Measurements from ENCODE around the gene LRRC74B. TPM values are rescaled to one million over a fixed set of nuclear protein-coding genes. Genes with fewer than 3 reads are reported as not detected.

The LRRC74B gene
- polyA plus RNA-seq, 1 of the 3 experiments (the other 2 are of a cell fraction) = 0.03 TPM

DNA sequence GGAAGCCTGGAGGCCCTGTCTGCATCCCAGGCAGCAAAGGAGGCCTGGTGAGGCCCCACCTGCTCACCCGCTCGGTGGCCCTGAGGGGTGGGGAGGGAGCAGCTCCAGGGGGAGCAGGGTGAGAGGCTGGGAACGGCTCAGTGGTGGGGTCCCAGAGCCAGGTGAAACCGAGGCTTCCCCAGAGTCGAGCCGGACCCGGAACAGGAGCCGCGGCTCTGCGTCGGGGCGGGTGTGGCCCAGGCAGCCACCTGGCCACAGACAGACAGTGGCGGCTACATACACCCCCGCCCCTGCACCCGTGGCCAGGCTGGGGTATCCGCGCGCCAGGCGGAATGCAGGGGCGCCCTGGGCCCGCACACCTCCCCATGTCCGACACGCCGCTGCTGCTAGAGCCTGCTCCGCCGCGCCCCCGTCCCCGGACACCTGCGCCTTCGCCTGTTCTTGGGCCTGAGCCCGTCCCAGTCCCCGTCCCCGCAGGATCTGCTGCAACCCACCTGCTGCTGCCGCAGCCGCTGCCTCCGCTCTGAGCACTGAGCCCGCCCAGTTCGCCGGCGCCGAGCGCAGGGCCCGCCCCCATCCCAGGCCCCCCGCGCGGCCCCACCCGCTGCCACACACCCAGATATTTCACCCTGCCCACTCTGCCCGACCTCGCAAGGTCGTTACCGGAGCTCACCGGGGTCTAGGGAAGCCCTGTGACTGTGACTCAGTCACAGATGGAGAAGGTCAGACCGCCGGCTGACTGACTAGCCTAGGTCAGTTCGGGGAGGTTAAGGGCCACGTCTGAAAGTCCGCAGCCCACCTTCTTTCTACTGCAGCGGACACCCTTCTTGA, 13.5 kb upstream of the LRRC74B start, which contains the start of gene SLC7A4:
Gene SLC7A4, minus strand, starts transcription at position 525 of the 831 bp plus-strand sequence. CDS start 749 bp downstream, outside the sequence.
- no peaks in the 10 kb centered on the region for H3K9me2 ChIP-seq
- peak within 1 kb of the TSS in 1 of 2 experiments; percentile 21; a peak in 1 of 4 replicates for H3K4me3 ChIP-seq (ENCODE audit: low read depth in 2 of 2, low read length in 1 of 2)
- no peaks in the 10 kb centered on the region for H4K20me1 ChIP-seq (ENCODE audit: insufficient read depth)
- no peak within 1 kb of the TSS for H3K9ac ChIP-seq
- WGBS (ENCODE audit: low lambda C conversion rate) = 69% methylated on average over 27 of the region's 59 CpGs
- no peaks in the 10 kb centered on the region for H3K27me3 ChIP-seq (ENCODE audit: insufficient read depth)
- POLR2A ChIA-PET = no interaction called here
- peak; percentile 64 for DNase-seq
- no peak within 1 kb of the TSS for H2AFZ ChIP-seq (ENCODE audit: low read depth)
- CTCF ChIA-PET = interaction anchor here (1.0 to 1.1 kb wide), 3 partner anchors 11 to 70 kb away, joined by 3 to 4 read pairs (median 3); no protein-coding TSS in a partner anchor
- TF ChIP-seq RXRA (IDR thresholded peaks at IDR 0.05; ENCODE audit: borderline replicate concordance, low read depth) (no peak), ELF1 (IDR thresholded peaks at IDR 0.05) (no peak), GABPA (IDR thresholded peaks at IDR 0.05; ENCODE audit: low read depth) (no peak), NRF1 (IDR thresholded peaks at IDR 0.05; ENCODE audit: low read depth, low read length) (no peak)
- TF ChIP-seq, protein P1, sequence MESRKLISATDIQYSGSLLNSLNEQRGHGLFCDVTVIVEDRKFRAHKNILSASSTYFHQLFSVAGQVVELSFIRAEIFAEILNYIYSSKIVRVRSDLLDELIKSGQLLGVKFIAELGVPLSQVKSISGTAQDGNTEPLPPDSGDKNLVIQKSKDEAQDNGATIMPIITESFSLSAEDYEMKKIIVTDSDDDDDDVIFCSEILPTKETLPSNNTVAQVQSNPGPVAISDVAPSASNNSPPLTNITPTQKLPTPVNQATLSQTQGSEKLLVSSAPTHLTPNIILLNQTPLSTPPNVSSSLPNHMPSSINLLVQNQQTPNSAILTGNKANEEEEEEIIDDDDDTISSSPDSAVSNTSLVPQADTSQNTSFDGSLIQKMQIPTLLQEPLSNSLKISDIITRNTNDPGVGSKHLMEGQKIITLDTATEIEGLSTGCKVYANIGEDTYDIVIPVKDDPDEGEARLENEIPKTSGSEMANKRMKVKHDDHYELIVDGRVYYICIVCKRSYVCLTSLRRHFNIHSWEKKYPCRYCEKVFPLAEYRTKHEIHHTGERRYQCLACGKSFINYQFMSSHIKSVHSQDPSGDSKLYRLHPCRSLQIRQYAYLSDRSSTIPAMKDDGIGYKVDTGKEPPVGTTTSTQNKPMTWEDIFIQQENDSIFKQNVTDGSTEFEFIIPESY (IDR thresholded peaks at IDR 0.05; ENCODE audit: borderline replicate concordance, low read depth) = no peak
- H3F3A ChIP-seq (replicated peaks; ENCODE audit: insufficient read depth) = peaks cover 1% of the 10 kb centered on the region
- no peak within 1 kb of the TSS for H3K27ac ChIP-seq (ENCODE audit: low read depth in 2 of 2, low read length in 1 of 2)
- no peaks in the 10 kb centered on the region for H3K9me3 ChIP-seq
- H3K79me2 ChIP-seq (ENCODE audit: insufficient read depth) = no peaks in the 10 kb centered on the region
- no peak within 1 kb of the TSS for H3K4me2 ChIP-seq
- H3K4me1 ChIP-seq (ENCODE audit: control insufficient read depth in 1 of 2, insufficient read depth in 2 of 2, low read depth in 1 of 2, low read length in 1 of 2) = peaks cover 0 to 15% of the 10 kb centered on the region in 2 experiments; a peak in 1 of 4 replicates
- no peaks in the 10 kb centered on the region for H3K36me3 ChIP-seq (replicated peaks in 1 of 2; ENCODE audit: control insufficient read depth in 1 of 2, insufficient read depth in 2 of 2, low read length in 1 of 2)

DNA sequence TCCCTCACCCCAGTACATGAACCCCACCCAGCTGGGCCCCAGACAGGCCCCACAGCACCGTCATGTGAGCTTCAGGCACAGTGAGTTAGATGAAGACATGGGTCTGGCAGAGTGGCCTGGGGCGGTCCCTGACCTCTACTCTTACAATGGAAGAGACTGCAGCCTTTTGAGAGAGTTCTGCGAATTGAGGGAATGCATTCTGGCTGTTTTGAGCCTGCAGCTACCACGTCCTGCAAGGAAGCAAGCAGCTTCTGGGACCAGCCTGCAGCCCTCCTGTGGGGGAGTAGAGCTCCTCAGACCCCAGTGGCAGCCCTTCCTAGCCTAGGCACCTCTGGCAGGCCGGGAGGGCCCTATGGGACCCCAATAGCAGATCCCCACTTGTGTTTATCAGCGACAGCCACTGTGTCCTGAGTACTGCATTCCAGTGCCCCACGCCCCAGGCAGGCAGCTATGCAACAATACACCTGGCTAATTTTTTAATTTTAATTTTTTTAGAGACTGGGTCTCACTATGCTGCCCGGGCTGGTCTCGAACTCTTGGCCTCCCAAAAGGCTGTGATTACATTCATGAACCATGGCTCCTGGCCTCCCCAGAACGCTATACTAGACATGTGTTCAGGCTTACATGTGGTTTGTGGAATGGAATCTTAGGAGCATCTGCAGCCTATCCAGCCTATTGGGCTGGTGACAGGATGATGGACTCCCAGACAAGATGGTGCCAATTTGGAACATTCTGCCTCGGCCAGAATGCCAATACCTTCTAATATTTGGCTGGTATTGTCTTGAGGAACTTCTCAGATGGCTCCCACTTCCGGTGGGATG, 12.7 kb upstream of the LRRC74B start:
- Histone ChIP-seq H3K79me2 (ENCODE audit: insufficient read depth) (no peaks in the 10 kb centered on the region), H2AFZ (ENCODE audit: low read depth) (no peak overlapping the region), H3K9me3 (no peaks in the 10 kb centered on the region), H3K27me3 (ENCODE audit: insufficient read depth) (no peaks in the 10 kb centered on the region), H3F3A (replicated peaks; ENCODE audit: insufficient read depth) (peaks cover 5% of the 10 kb centered on the region), H4K20me1 (ENCODE audit: insufficient read depth) (no peaks in the 10 kb centered on the region), H3K36me3 (replicated peaks in 1 of 2; ENCODE audit: control insufficient read depth in 1 of 2, insufficient read depth in 2 of 2, low read length in 1 of 2) (no peaks in the 10 kb centered on the region), H3K9ac (no peak overlapping the region), H3K27ac (ENCODE audit: low read depth in 2 of 2, low read length in 1 of 2) (no peak overlapping the region), H3K4me3 (ENCODE audit: low read depth in 2 of 2, low read length in 1 of 2) (no peak overlapping the region), H3K9me2 (no peaks in the 10 kb centered on the region), H3K4me2 (no peak overlapping the region), H3K4me1 (ENCODE audit: control insufficient read depth in 1 of 2, insufficient read depth in 2 of 2, low read depth in 1 of 2, low read length in 1 of 2) (peaks cover 2 to 8% of the 10 kb centered on the region in 2 experiments; a peak in 2 of 4 replicates)
- POLR2A ChIA-PET = no interaction called here
- no peak for DNase-seq
- CTCF ChIA-PET = interaction anchor here (0.6 to 1.1 kb wide), 4 partner anchors 12 to 301 kb away, joined by 3 read pairs; no protein-coding TSS in a partner anchor
- TF ChIP-seq, protein P2, sequence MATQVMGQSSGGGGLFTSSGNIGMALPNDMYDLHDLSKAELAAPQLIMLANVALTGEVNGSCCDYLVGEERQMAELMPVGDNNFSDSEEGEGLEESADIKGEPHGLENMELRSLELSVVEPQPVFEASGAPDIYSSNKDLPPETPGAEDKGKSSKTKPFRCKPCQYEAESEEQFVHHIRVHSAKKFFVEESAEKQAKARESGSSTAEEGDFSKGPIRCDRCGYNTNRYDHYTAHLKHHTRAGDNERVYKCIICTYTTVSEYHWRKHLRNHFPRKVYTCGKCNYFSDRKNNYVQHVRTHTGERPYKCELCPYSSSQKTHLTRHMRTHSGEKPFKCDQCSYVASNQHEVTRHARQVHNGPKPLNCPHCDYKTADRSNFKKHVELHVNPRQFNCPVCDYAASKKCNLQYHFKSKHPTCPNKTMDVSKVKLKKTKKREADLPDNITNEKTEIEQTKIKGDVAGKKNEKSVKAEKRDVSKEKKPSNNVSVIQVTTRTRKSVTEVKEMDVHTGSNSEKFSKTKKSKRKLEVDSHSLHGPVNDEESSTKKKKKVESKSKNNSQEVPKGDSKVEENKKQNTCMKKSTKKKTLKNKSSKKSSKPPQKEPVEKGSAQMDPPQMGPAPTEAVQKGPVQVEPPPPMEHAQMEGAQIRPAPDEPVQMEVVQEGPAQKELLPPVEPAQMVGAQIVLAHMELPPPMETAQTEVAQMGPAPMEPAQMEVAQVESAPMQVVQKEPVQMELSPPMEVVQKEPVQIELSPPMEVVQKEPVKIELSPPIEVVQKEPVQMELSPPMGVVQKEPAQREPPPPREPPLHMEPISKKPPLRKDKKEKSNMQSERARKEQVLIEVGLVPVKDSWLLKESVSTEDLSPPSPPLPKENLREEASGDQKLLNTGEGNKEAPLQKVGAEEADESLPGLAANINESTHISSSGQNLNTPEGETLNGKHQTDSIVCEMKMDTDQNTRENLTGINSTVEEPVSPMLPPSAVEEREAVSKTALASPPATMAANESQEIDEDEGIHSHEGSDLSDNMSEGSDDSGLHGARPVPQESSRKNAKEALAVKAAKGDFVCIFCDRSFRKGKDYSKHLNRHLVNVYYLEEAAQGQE (IDR thresholded peaks at IDR 0.05; ENCODE audit: low read depth, low read length) = no peak
- TF ChIP-seq RCOR1 (IDR thresholded peaks at IDR 0.05; ENCODE audit: low read length) (no peak), CHD2 (IDR thresholded peaks at IDR 0.05; ENCODE audit: low read length, partially characterized antibody) (no peak), TEAD4 (IDR thresholded peaks at IDR 0.05; ENCODE audit: borderline replicate concordance, insufficient read depth) (no peak), MEF2A (IDR thresholded peaks at IDR 0.05; ENCODE audit: borderline replicate concordance, low read depth) (no peak), RFX5 (IDR thresholded peaks at IDR 0.05; ENCODE audit: low read length) (no peak)
- TF ChIP-seq, protein P3, sequence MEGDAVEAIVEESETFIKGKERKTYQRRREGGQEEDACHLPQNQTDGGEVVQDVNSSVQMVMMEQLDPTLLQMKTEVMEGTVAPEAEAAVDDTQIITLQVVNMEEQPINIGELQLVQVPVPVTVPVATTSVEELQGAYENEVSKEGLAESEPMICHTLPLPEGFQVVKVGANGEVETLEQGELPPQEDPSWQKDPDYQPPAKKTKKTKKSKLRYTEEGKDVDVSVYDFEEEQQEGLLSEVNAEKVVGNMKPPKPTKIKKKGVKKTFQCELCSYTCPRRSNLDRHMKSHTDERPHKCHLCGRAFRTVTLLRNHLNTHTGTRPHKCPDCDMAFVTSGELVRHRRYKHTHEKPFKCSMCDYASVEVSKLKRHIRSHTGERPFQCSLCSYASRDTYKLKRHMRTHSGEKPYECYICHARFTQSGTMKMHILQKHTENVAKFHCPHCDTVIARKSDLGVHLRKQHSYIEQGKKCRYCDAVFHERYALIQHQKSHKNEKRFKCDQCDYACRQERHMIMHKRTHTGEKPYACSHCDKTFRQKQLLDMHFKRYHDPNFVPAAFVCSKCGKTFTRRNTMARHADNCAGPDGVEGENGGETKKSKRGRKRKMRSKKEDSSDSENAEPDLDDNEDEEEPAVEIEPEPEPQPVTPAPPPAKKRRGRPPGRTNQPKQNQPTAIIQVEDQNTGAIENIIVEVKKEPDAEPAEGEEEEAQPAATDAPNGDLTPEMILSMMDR (IDR thresholded peaks at IDR 0.05) = no peak
- 76% methylated on average over 8 of the region's 12 CpGs for WGBS (ENCODE audit: low lambda C conversion rate)

All from SK-N-SH (cell line).